Activated CD4-positive, alpha-beta T cell treated with anti-CD3 and anti-CD28 coated beads for 36 hours (primary cell): Measurements from ENCODE around the gene ACSS2. TPM values are rescaled to one million over a fixed set of nuclear protein-coding genes. Genes with fewer than 3 reads are reported as not detected.

Experiments used
- ATAC-seq: fragments of 200-7000 bp; cut with Tn5 transposase; one replicate; pipeline ENCODE4 v1.10.0; 2021; ENCODE audit warnings: mild to moderate bottlenecking, moderate library complexity
- CTCF ChIA-PET: fragments of 350-600 bp; sonication (Branson Sonifier 250); formaldehyde crosslinking; loops from one replicate; lab custom pipeline; 2021; ENCODE audit warnings: antibody characterized with exemption; lab: Charles Lee
- POLR2A ChIA-PET: fragments of 350-600 bp; sonication (Branson Sonifier 250); formaldehyde crosslinking; loops from one replicate; lab custom pipeline; 2021; ENCODE audit warnings: antibody characterized with exemption, inconsistent platforms; lab: Charles Lee
- DNase-seq: peaks from one replicate; pipeline ENCODE4 v3.0.0-alpha.2; 2020
- H3K27ac Mint-ChIP-seq: one replicate; pipeline ENCODE4 v1.8.0; 2021; ENCODE audit warnings: mixed read lengths
- H3K27me3 Mint-ChIP-seq: one replicate; pipeline ENCODE4 v1.8.0; 2021; ENCODE audit warnings: mixed read lengths
- H3K36me3 Mint-ChIP-seq: one replicate; pipeline ENCODE4 v1.8.0; 2021; ENCODE audit warnings: low read depth, mixed read lengths
- H3K4me1 Mint-ChIP-seq: one replicate; pipeline ENCODE4 v1.8.0; 2021; ENCODE audit warnings: mixed read lengths
- H3K4me3 Mint-ChIP-seq: one replicate; pipeline ENCODE4 v1.8.0; 2021; ENCODE audit warnings: mild to moderate bottlenecking, moderate library complexity, mixed read lengths
- H3K9me3 Mint-ChIP-seq: one replicate; pipeline ENCODE4 v1.8.0; 2021; ENCODE audit warnings: low read depth, mixed read lengths
- intact Hi-C, 2 experiments: fragments of 100-400 bp; cut with DNase I in 1 of 2; cut with micrococcal nuclease in 1 of 2; formaldehyde crosslinking; loops; one replicate each; pipeline versions ENCODE4 v1.14.2 to v1.15.1; 2022 to 2024; cut with DNase I, micrococcal nuclease
- total RNA-seq, 2 experiments: library from RNA; stranded (reverse); gene quantifications; one replicate each; pipeline ENCODE4 v1.2.3, GENCODE V29; 2021

ACSS2 gene
- total RNA-seq, 2 experiments from 2014 or later, result 29.9 to 35.1 TPM

DNA sequence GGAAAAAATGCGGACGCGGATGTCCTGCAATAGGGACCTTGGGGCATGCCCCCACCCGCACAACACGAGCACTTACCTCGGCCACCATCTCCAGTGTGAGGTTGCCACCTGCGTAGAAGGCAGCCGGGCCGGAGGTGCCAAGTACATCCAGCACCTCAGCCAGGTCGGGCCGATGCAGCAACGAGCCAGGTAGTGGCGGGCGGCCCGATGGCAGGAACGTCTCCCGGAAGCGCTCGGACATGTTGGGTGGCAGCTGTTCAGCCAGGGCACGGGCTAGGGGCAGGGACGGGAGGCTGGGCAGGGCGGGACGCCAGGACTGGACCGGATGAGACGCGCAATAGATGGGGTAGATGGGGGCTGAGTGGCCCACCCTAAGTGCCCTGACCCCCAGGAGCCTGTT is 17.0 kb upstream of the ACSS2 start:
- CTCF ChIA-PET, result no interaction called here
- H3K4me3 Mint-ChIP-seq, result no peak overlapping the region

DNA sequence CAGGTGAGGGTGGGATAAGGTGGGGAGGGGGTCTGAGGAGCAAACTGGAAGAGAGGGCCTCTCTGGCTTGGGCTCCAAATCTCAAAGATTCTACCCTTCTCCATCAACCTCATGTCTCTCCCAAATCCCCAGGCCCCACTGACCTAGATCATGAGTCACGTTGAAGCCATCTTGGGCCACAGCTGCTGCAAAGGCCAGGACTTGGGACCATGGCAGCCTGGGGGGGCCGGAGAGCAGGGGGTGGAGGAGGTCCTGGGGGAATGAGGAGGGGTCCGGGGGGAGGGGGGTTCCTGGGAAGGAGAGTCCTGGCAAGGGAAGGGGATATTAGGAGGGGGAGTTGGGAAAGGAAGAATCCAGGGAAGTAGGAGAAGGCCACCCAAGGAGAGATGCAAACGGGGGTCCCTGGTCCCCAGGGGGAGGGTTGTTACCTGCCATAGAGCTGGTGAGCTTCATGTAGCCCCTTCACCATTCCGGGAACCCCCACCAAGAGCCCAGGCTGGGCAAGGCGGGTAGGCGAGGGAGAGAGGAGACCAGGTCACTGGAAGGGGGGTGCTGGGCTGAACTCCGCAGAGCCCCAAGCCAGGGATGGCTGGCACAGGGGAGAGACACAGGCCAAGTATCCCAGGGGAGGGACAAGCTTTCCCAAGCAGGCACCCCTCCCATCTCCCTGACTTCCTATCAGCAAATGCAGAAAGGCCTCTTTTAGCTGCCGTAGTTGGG is 16.4 kb upstream of the ACSS2 start:
- no peak overlapping the region for H3K27ac Mint-ChIP-seq
- ChIA-PET POLR2A (no interaction called here), CTCF (no interaction called here)
- ATAC-seq (no peak), DNase-seq (no peak)
- H3K4me1 Mint-ChIP-seq, result no peaks in the 10 kb centered on the region
- H3K4me3 Mint-ChIP-seq, result no peak overlapping the region
- no peaks in the 10 kb centered on the region for H3K27me3 Mint-ChIP-seq
- H3K9me3 Mint-ChIP-seq, result no peaks in the 10 kb centered on the region
- peaks cover 8% of the 10 kb centered on the region for H3K36me3 Mint-ChIP-seq
- intact Hi-C loops, result no loop called here

More for the DNA sequence above, 17.0 kb upstream of the ACSS2 start:
- Mint-ChIP-seq H3K9me3 (no peaks in the 10 kb centered on the region), H3K27me3 (no peaks in the 10 kb centered on the region), H3K27ac (no peak overlapping the region), H3K36me3 (peaks cover 8% of the 10 kb centered on the region), H3K4me1 (no peaks in the 10 kb centered on the region)
- DNase-seq (no peak), ATAC-seq (no peak)
- POLR2A ChIA-PET, result no interaction called here
- intact Hi-C loops, result no loop called here

DNA sequence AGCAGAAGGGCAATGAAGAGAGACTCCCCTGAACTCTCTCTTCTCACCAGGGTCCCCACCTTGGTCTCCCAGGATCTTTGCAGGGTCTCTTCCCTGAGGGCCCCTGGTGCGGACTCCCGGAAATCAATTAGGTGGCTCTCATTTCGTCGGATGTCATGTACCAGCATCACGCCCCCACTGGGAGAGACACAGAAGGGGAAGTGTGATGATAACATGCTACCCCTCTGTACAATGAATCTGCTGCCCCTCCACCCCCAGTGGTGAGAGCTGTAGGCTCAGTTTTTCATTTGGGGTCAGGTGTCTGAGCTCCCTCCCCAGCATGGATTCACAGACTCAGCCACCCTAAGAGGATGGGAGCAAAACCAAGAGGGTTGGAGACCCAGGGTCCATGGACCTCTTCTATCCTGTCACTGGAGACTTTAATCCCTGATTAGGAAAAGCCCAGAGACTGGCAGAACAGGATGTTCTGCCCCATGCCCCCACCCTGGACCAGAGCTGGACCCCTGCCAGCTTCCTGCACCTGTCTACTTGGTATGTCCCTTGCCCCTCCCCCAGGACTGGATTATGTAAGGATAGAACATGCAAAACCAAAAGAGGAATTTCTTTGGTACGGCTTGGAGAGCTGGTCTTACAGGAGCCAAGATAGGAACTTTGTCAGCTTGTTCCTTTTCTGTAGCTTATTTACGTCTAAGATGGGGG is 14.9 kb upstream of the ACSS2 start:
- POLR2A ChIA-PET, result no interaction called here
- Mint-ChIP-seq H3K27me3 (no peaks in the 10 kb centered on the region), H3K9me3 (no peaks in the 10 kb centered on the region), H3K27ac (no peak overlapping the region), H3K36me3 (peaks cover 8% of the 10 kb centered on the region), H3K4me3 (no peak overlapping the region), H3K4me1 (no peaks in the 10 kb centered on the region)
- DNase-seq (no peak), ATAC-seq (no peak)
- CTCF ChIA-PET, result interaction anchor here (0.6 to 1.5 kb wide), 3 partner anchors 11 to 932 kb away, joined by 4 read pairs; partner anchors contain the start of gene GGT7
- intact Hi-C loops, result no loop called here

DNA sequence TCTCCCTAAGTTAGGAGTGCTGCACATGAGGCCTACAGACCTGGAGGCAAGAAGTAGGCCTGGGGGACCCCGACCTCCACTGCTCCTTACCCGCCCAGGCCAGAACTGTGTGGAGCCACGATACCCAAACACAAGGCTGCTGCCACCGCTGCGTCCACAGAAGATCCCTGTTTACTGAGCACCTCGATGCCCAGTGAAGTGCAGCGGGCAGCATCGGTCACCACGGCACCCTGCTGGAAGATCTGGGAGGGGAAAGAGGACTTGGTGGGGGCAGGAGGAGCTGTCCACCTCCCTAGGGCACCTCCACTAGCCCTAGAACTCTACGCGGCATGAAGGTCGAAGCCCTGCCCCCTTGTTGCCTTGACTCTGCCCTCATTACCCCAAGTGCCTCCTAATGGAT is 13.7 kb upstream of the ACSS2 start:
- Mint-ChIP-seq H3K4me1 (no peaks in the 10 kb centered on the region), H3K36me3 (peaks cover 8% of the 10 kb centered on the region), H3K27ac (no peak overlapping the region), H3K4me3 (no peak overlapping the region), H3K9me3 (no peaks in the 10 kb centered on the region), H3K27me3 (no peaks in the 10 kb centered on the region)
- intact Hi-C loops, result no loop called here
- CTCF ChIA-PET, result interaction anchor here (0.6 to 1.5 kb wide), 2 partner anchors 10 to 279 kb away, joined by 3 to 4 read pairs; partner anchors contain the start of gene GGT7
- POLR2A ChIA-PET, result no interaction called here
- ATAC-seq (no peak), DNase-seq (no peak)

DNA sequence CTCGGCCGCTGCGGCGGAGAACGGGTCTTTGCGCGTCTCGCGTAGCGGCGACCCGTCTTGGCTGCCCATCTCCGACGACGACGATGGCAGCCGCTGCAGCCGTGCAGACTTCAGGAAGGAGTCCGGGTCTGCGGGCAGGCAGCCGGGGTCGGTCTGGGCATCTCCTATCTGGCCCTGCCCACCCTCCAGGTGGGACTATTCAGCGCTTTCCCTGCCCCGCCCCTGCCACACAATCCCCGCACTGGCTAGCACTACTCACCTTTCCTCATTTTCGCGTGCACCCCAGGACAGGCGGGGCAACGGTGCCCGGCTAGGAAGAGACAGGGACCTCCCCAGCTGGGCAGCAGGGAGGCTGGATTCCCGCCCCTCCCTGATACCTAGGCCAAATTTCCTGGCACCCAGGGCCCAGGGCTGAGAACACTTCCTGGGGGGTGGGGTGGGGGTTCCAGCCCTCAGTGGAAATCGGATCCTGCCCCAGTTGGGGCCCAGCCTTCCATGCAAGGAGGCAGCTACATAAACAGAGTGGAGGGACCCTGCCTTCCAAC is 12.9 kb upstream of the ACSS2 start:
- intact Hi-C loops, result no loop called here
- POLR2A ChIA-PET, result no interaction called here
- Mint-ChIP-seq H3K9me3 (no peaks in the 10 kb centered on the region), H3K36me3 (peaks cover 8% of the 10 kb centered on the region), H3K4me3 (no peak overlapping the region), H3K27me3 (no peaks in the 10 kb centered on the region), H3K4me1 (no peaks in the 10 kb centered on the region), H3K27ac (no peak overlapping the region)
- DNase-seq (no peak), ATAC-seq (no peak)
- CTCF ChIA-PET, result interaction anchor here (0.6 kb wide), 1 partner anchor 214 kb away, joined by 5 read pairs; no protein-coding TSS in a partner anchor

DNA sequence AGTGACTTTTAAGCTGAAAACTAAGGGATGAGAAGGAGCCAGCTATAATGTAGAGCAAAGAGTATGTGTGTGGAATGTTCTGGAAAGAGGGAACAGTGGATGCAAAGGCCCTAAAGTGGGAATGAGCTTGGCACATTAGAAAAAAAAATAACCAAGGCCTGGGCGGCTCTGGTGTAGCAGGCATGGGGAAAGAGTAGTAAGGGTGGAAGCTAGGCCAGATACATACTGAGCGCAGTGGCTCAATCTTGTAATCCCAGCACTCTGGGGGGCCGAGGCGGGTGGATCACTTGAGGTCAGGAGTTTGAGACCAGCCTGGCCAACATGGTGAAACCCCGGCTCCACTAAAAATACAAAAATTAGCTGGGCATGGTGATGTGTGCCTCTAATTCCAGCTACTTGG is 12.2 kb upstream of the ACSS2 start:
- H3K4me1 Mint-ChIP-seq, result no peaks in the 10 kb centered on the region
- CTCF ChIA-PET, result no interaction called here
- no peaks in the 10 kb centered on the region for H3K27me3 Mint-ChIP-seq
- ATAC-seq (no peak), DNase-seq (no peak)
- intact Hi-C loops, result no loop called here
- no peaks in the 10 kb centered on the region for H3K9me3 Mint-ChIP-seq
- H3K36me3 Mint-ChIP-seq, result peaks cover 6% of the 10 kb centered on the region
- POLR2A ChIA-PET, result interaction anchor here (0.6 to 1.0 kb wide), 2 partner anchors 19 to 192 kb away, joined by 3 to 6 read pairs; no protein-coding TSS in a partner anchor
- H3K4me3 Mint-ChIP-seq, result no peak overlapping the region
- no peak overlapping the region for H3K27ac Mint-ChIP-seq

GRCh38 chr20:34871320-34871926 is 5.0 kb upstream of the ACSS2 start:
- ATAC-seq, result no peak
- H3K27me3 Mint-ChIP-seq, result no peaks in the 10 kb centered on the region
- intact Hi-C loops, result loop anchor here (5.0 to 10.0 kb wide), 3 partner anchors 44 to 873 kb away; partner anchors contain the start of genes NCOA6 (in 1 of the 2), RBM39 (in 1 of the 2) and UQCC1 (in 1 of the 2)
- H3K4me1 Mint-ChIP-seq, result peaks cover 51% of the 10 kb centered on the region
- no peaks in the 10 kb centered on the region for H3K36me3 Mint-ChIP-seq
- CTCF ChIA-PET, result interaction anchor here (2.3 to 7.9 kb wide), 2 partner anchors 86 to 276 kb away, joined by 6 to 78 read pairs; partner anchors contain the start of genes EDEM2, GSS and MYH7B
- H3K4me3 Mint-ChIP-seq, result peak overlapping the region; percentile 79
- H3K27ac Mint-ChIP-seq, result peak overlapping the region; percentile 35
- no peaks in the 10 kb centered on the region for H3K9me3 Mint-ChIP-seq
- no peak for DNase-seq
- POLR2A ChIA-PET, result no interaction called here

DNA sequence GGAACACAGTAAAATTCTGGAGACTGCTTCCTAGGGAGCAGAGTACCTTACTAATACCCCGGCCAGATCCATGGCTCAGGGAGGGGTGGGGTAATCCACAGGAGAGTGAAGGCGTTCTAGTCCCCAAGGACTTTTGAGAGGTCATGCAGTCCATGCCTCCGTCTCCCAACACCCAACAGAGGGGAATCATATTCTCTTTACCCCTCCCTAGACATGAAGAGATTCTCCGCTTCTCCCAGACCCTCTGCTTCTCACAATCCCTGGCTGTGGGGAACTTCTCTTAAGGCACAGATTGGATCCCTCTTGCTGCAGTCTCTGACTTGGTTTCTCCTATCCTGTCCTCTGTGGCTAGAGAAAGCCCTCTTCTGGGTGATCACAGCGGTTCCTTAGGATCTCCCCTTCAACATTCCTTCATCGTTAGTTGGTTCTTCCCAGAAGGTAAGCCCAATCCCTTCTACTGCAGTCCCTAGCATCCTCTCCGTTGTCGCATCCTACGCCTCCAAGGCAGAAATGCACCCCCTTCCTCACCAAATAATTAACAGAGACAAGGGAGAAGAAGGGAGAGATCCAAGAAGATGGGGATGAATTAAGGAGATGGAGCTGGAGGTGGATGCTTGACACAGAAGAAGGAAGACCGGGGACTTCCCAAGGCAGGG is 4.3 kb upstream of the ACSS2 start:
- ATAC-seq (no peak), DNase-seq (no peak)
- CTCF ChIA-PET, result interaction anchor here (0.8 to 7.9 kb wide), 6 partner anchors 10 to 275 kb away, joined by 3 to 78 read pairs (median 4); partner anchors contain the start of genes EDEM2, GSS and MYH7B
- Mint-ChIP-seq H3K27me3 (no peaks in the 10 kb centered on the region), H3K36me3 (no peaks in the 10 kb centered on the region), H3K27ac (peak overlapping the region; percentile 63), H3K9me3 (no peaks in the 10 kb centered on the region), H3K4me1 (peaks cover 54% of the 10 kb centered on the region), H3K4me3 (peak overlapping the region; percentile 79)
- intact Hi-C loops, result loop anchor here (1.0 to 10.0 kb wide), 7 partner anchors 37 to 873 kb away; partner anchors contain the start of genes NCOA6 (in 2 of the 2), GSS (in 1 of the 2), MYH7B (in 1 of the 2) and RBM39 (in 1 of the 2)
- POLR2A ChIA-PET, result interaction anchor here (1.0 kb wide), 1 partner anchor 83 kb away, joined by 3 read pairs; the partner anchor contains the start of genes GSS and MYH7B

- ChIA-PET POLR2A (interaction anchor here (1.0 kb wide), 1 partner anchor 83 kb away, joined by 3 read pairs; the partner anchor contains the start of genes GSS and MYH7B), CTCF (interaction anchor here (0.6 to 7.9 kb wide), 10 partner anchors 11 to 564 kb away, joined by 3 to 78 read pairs (median 4); partner anchors contain the start of genes EDEM2, GSS and MYH7B)
- Mint-ChIP-seq H3K27ac (peak within 1 kb of the TSS; percentile 79), H3K27me3 (no peaks in the 10 kb centered on the region), H3K9me3 (no peaks in the 10 kb centered on the region), H3K36me3 (no peaks in the 10 kb centered on the region), H3K4me3 (peak within 1 kb of the TSS; percentile 79), H3K4me1 (peaks cover 56% of the 10 kb centered on the region)
- peak; percentile 50 for ATAC-seq
- intact Hi-C loops, result loop anchor here (1.0 to 10.0 kb wide), 7 partner anchors 38 to 872 kb away; partner anchors contain the start of genes NCOA6 (in 2 of the 2), GSS (in 1 of the 2), MYH7B (in 1 of the 2) and RBM39 (in 1 of the 2)
- peak; percentile 94 for DNase-seq
These were observed 3.7 kb upstream of the ACSS2 start, which contains the start of gene GGT7 for GRCh38 chr20:34872622-34873224. TSS of gene GGT7 (minus strand) at chr20:34872856. CDS start at chr20:34872815, 41 bp downstream.
